Measurements from ENCODE around the gene CSNK1E.

CSNK1E gene

GRCh38 chr22:38308791-38309498 lies 8.3 kb downstream of the CSNK1E start:
- no peak for DNase-seq (ENCODE audit: low read depth in 2 of 2, low spot score in 1 of 2)

DNA sequence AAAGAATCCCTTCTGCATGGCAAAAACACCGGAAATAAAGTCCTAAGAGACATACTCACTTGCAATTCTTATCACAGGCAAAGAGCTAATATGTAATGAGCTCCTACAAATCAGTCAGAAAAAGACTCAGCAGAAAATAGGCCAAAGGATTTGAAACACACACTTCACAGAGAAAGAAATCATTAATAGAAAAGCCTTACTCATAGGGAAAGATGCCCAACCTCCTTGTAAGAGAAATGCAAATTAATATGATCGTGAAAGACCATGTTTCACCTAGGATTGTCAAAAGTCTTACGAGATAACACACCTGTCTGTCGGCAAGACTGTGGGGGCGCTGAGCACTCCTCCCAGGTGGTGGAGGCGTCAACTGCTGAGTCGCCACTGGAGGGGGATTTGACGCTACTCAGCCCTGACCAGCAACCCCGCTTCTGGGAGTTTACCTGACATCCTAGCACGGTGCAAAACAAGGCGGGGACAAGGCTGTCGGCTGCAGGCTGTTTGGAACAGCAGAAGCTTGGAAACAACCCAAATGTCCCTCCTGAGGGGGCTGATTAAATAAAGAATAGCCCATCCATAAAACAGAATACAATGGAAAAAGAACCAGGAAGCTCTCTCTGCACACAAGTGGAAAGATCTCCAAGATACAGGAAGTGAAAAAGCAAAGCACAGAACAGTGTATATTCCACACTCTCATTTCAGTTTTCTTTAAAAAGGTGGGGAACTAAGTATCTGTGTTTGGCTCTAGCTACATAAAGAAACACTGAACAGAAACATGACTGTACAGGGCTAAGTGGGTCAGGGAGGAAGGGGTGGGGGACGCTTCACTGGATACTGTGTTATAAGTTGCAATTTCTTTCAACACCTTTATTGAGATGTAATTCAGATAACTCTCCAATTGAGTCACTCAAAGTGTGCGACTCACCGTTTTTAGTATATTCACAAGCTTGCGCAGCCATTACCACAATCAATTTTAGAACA lies 11.5 kb downstream of the CSNK1E start:
- no peak for DNase-seq (ENCODE audit: low read depth in 2 of 2, low spot score in 1 of 2)

DNA sequence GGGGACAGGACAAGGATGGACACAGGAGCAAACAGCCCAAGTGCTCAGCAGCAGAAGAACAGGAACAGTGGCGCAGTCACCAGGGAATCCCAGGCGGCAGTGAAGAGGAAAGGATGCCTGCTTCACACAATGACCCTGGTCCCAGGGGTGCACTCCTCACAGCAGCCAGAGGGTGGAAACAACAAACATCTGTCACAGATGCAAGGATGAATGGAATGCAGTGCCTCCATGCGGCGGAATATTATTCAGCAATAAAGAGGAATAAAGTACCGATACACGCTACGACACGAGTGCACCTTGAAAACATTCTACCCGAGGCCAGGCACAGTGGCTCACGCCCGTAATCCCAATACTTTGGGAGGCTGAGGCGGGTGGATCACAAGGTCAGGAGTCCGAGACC lies 12.7 kb downstream of the CSNK1E start:
- DNase-seq (ENCODE audit: low read depth in 2 of 2, low spot score in 1 of 2), result no peak

- no peak for DNase-seq (ENCODE audit: low read depth in 2 of 2, low spot score in 1 of 2)
Observed at GRCh38 chr22:38303974-38304373, 13.3 kb downstream of the CSNK1E start.

DNA sequence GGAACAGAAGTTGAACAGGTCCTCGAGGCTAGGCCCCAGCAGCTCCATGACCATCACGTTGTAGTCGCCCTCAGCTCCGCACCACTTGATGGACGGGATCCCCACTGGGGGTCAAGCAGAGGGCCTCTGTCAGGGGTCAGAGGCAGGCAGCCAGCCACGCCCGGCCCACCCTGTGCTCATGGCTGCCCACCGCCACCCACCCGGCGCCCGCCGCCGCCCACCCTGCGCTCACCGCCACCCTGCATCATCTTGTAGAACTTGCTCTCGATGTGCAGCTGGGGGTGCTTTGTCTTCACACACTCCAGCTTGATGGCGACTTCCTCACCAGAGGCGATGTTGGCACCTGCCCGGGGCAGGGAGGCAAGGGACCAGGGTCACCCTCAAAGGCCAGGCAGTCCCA lies 14.3 kb downstream of the CSNK1E start:
- DNase-seq (ENCODE audit: low read depth in 2 of 2, low spot score in 1 of 2), result no peak

- DNase-seq (ENCODE audit: low read depth in 2 of 2, low spot score in 1 of 2), result no peak
Observed at GRCh38 chr22:38300946-38301345, 16.3 kb downstream of the CSNK1E start.

GRCh38 chr22:38300197-38300945 lies 16.9 kb downstream of the CSNK1E start:
- no peak for DNase-seq (ENCODE audit: low read depth in 2 of 2, low spot score in 1 of 2)

DNA sequence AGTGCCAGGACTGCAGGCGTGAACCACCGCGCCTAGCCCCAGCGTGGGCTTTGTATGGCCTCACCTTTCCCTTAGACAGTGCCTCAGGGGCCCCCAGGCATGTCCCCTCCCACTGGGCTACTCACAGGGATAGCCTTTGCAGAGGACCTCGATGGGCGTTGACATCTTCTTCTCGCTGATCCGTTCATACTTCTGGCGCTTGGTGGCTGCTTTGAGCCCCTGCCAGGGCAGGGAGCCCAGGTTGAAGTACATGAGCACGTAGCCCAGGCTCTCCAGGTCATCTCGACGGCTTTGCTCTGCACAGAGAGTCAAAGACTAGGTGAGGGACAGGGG lies 17.5 kb downstream of the CSNK1E start:
- DNase-seq (ENCODE audit: low read depth in 2 of 2, low spot score in 1 of 2), result no peak

DNA sequence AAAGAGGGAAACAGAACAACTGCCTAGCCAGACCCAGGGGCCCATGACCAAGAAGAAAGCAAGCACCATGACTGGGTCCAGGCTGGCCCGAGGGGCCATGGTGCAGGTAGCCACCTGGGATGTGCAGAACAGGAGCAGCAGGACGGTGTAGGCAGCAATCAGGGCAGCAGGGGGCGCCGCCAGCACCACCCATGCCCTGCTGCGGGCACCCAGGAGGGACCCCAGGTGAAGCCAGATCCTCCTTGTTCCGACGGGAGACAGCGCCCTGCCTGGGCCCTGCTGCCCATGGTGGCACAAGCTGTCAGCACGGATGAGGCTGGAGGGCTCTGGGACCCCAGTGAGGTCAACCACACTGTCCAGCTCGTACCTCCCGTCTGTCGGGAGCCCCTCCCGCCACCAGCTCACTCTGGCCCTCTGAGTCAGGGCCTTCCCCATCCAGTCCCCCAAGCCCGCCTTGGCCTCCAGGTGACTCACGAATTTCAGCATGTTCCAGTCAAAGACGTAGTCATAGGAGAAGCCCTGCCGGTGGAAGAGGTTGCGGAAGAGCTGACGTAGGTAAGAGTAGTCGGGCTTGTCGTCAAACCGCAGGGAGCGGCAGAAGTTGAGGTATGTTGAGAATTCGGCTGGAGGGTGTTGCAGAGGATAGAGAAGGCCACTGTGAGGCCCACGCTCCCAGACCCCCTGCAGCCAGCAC lies 18.8 kb downstream of the CSNK1E start:
- no peak for DNase-seq (ENCODE audit: low read depth in 2 of 2, low spot score in 1 of 2)

GRCh38 chr22:38296372-38296771 lies 20.9 kb downstream of the CSNK1E start:
- DNase-seq (ENCODE audit: low read depth in 2 of 2, low spot score in 1 of 2), result no peak

- DNase-seq (ENCODE audit: low read depth in 2 of 2, low spot score in 1 of 2), result no peak
Observed at GRCh38 chr22:38295863-38296262, 21.4 kb downstream of the CSNK1E start.

- no peak for DNase-seq (ENCODE audit: low read depth in 2 of 2, low spot score in 1 of 2)
Observed at GRCh38 chr22:38295339-38295738, 21.9 kb downstream of the CSNK1E start.

DNA sequence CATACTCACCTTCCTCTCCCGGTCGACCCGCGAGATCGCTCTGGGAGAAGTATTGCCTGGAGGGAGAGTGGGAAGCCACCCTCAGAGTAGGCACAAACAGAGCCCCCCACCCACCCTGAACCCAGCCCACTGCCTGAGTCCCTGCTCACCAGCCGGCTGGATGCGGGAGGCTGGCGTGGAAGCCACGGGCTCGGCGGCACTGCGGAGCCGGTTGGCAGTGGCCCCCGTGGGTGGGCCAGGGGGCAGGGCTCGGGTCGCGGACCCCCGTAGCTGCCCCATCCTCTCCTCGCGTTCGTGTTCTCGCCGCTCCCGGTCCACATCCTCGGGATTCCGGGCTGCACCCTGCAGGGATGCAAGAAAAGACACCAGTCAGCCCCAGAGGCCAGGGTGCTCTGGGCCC lies 23.0 kb downstream of the CSNK1E start:
- DNase-seq (ENCODE audit: low read depth in 2 of 2, low spot score in 1 of 2), result no peak

- no peak for DNase-seq (ENCODE audit: low read depth in 2 of 2, low spot score in 1 of 2)
Observed at GRCh38 chr22:38292694-38293093, 24.5 kb downstream of the CSNK1E start.

- no peak for DNase-seq (ENCODE audit: low read depth in 2 of 2, low spot score in 1 of 2)
Observed at GRCh38 chr22:38291201-38291777, 25.9 kb downstream of the CSNK1E start.

- DNase-seq (ENCODE audit: low read depth in 2 of 2, low spot score in 1 of 2), result no peak
Observed at GRCh38 chr22:38290347-38290746, 26.9 kb downstream of the CSNK1E start.

DNA sequence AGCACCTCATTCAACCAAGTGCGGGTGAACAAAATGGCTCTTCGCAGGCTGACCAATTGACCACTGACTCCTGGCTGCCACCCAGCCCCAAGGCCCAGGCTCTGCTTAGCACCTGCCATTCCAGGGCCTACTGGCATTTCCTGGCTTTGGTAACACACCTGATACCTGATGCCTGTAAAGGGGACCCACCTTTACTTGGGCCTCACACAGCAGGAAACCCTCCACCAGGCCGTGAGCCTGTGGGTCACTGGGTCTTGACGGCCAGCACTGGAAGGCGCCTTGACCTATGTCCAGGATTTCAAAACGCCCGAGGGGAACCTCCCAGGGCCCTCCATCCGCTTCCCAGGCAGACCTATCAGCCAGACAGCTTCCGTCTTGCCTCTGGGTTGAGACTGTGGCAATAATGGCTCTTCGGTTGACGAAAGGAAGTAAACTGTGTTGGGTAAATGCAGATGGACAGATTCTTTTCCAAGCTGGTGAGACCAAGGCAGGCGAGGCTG lies 27.6 kb downstream of the CSNK1E start:
- DNase-seq (ENCODE audit: low read depth in 2 of 2, low spot score in 1 of 2), result no peak

GRCh38 chr22:38286915-38287669 lies 30.1 kb downstream of the CSNK1E start:
- DNase-seq (ENCODE audit: low read depth in 2 of 2, low spot score in 1 of 2), result no peak

DNA sequence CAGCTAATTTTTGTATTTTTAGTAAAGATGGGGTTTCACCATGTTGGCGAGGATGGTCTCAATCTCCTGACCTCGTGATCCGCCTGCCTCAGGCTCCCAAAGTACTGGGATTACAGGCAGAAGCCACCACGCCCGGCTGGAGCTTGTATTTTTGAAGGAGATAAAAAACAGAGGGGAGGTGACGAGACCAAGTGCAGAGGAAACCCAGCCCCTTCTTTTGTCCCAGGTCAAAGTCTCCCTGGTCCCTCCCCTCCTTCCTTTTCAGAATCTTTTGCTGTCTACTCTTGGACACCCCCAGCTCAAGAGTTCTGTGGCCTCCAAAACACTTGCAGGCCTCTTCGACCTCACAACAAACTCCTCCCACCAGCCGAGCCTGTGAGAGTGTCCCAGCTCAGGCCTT lies 32.2 kb downstream of the CSNK1E start:
- no peak for DNase-seq (ENCODE audit: low read depth in 2 of 2, low spot score in 1 of 2)

DNA sequence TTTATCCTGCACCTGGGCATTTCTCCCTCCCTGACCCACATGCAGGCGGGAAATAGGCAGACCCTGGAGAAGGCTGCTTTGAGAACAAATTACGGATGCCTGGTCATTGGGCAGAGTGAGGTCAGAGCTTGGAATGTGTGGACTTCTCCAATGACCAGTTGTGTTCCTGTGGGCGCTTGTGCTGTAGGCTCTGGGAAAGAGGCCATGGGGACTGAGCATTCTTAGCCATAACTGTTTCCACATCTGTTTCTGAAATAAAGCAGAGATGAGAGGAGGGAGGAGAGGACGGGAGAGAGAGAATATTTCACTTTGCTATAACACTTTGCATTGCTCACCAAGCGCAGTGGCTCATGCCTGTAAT lies 33.2 kb downstream of the CSNK1E start:
- no peak for DNase-seq (ENCODE audit: low read depth in 2 of 2, low spot score in 1 of 2)

Measured in stimulated activated CD8-positive, alpha-beta memory T cell treated with anti-CD3 and anti-CD28 coated beads, Interleukin-4, amount 100 ng/mL, for 4 hours (primary cell).